HG02870 (cell line): Measurements from ENCODE around the gene CACNG5.

ENCODE experiments used
- ATAC-seq: cut with Tn5 transposase; IDR thresholded peaks from one replicate; pipeline ENCODE4 v1.9.1; 2021; ENCODE audit warnings: mild to moderate bottlenecking, moderate library complexity; ENCODE audit not compliant: unreplicated experiment

Gene CACNG5

GRCh38 chr17:66822009-66822408, 12.9 kb upstream of the CACNG5 start:
- no peak for ATAC-seq

- no peak for ATAC-seq
These were observed 8.1 kb upstream of the CACNG5 start for GRCh38 chr17:66826856-66827255.

- ATAC-seq, result no peak
These were observed 5.5 kb upstream of the CACNG5 start for GRCh38 chr17:66829386-66829864.

- no peak for ATAC-seq
These were observed 5.0 kb upstream of the CACNG5 start for GRCh38 chr17:66829883-66830282.

GRCh38 chr17:66830451-66830850, 4.5 kb upstream of the CACNG5 start:
- no peak for ATAC-seq

- ATAC-seq, result no peak
These were observed 3.3 kb upstream of the CACNG5 start for GRCh38 chr17:66831383-66832210.

GRCh38 chr17:66833201-66833600, 1.7 kb upstream of the CACNG5 start:
- no peak for ATAC-seq

GRCh38 chr17:66834426-66834918, 445 bp upstream of the CACNG5 start:
- no peak for ATAC-seq

- ATAC-seq, result no peak
These were observed 559 bp downstream of the CACNG5 start for GRCh38 chr17:66835476-66835875.

GRCh38 chr17:66836063-66837005, 1.4 kb downstream of the CACNG5 start:
- no peak for ATAC-seq

- no peak for ATAC-seq
These were observed 2.3 kb downstream of the CACNG5 start for GRCh38 chr17:66837226-66837625.

GRCh38 chr17:66837885-66838665, 3.2 kb downstream of the CACNG5 start:
- ATAC-seq, result no peak

GRCh38 chr17:66839616-66840015, 4.7 kb downstream of the CACNG5 start:
- no peak for ATAC-seq

GRCh38 chr17:66840061-66840460, 5.1 kb downstream of the CACNG5 start:
- ATAC-seq, result no peak

- ATAC-seq, result no peak
These were observed 6.4 kb downstream of the CACNG5 start for GRCh38 chr17:66841328-66841727.

- ATAC-seq, result no peak
These were observed 6.8 kb downstream of the CACNG5 start for GRCh38 chr17:66841744-66842143.

- ATAC-seq, result no peak
These were observed 7.6 kb downstream of the CACNG5 start for GRCh38 chr17:66842505-66842904.

GRCh38 chr17:66842959-66843358, 8.0 kb downstream of the CACNG5 start:
- no peak for ATAC-seq

- no peak for ATAC-seq
These were observed 8.7 kb downstream of the CACNG5 start for GRCh38 chr17:66843627-66844026.

GRCh38 chr17:66847704-66848103, 12.8 kb downstream of the CACNG5 start:
- ATAC-seq, result no peak

GRCh38 chr17:66848496-66848895, 13.6 kb downstream of the CACNG5 start:
- no peak for ATAC-seq
